ENCODE measurements around the gene RPS8. TPM values are rescaled to one million over a fixed set of nuclear protein-coding genes. Genes with fewer than 3 reads are reported as not detected.

The RPS8 gene
- total RNA-seq, 1 experiment from 2014 or later = 1,104 TPM

- H3K9me3 Mint-ChIP-seq (ENCODE audit: low read depth, unreplicated experiment) = no peaks in the 10 kb centered on the region
- peaks cover 17% of the 10 kb centered on the region for H3K36me3 Mint-ChIP-seq (ENCODE audit: insufficient read depth, unreplicated experiment)
- intact Hi-C loops (cut with micrococcal nuclease; ENCODE audit: unreplicated experiment) = no loop called here
- DNase-seq = no peak
- H3K27ac Mint-ChIP-seq (ENCODE audit: unreplicated experiment) = no peak overlapping the region
- no peak overlapping the region for H3K4me3 Mint-ChIP-seq (ENCODE audit: low read depth, unreplicated experiment)
- H3K27me3 Mint-ChIP-seq (ENCODE audit: unreplicated experiment) = no peaks in the 10 kb centered on the region
- CTCF ChIA-PET = interaction anchor here (0.9 kb wide), 1 partner anchor 553 kb away, joined by 3 read pairs; no protein-coding TSS in a partner anchor
- H3K4me1 Mint-ChIP-seq (ENCODE audit: low read depth, unreplicated experiment) = no peaks in the 10 kb centered on the region
- TF ChIP-seq CTCF (IDR thresholded peaks at IDR 0.05; ENCODE audit: unreplicated experiment) = no peak
- BruUV-seq (replicated peaks) = no TSS peak
These were observed 11.6 kb downstream of the RPS8 start for GRCh38 chr1:44786841-44787426.

- H3K9me3 Mint-ChIP-seq (ENCODE audit: low read depth, unreplicated experiment) = no peaks in the 10 kb centered on the region
- H3K4me3 Mint-ChIP-seq (ENCODE audit: low read depth, unreplicated experiment) = no peak overlapping the region
- no peak for DNase-seq
- intact Hi-C loops (cut with micrococcal nuclease; ENCODE audit: unreplicated experiment) = no loop called here
- no peaks in the 10 kb centered on the region for H3K4me1 Mint-ChIP-seq (ENCODE audit: low read depth, unreplicated experiment)
- H3K27ac Mint-ChIP-seq (ENCODE audit: unreplicated experiment) = no peak overlapping the region
- peaks cover 12% of the 10 kb centered on the region for H3K36me3 Mint-ChIP-seq (ENCODE audit: insufficient read depth, unreplicated experiment)
- CTCF ChIA-PET = interaction anchor here (1.4 kb wide), 1 partner anchor 9 kb away, joined by 3 read pairs; no protein-coding TSS in a partner anchor
- no peak for TF ChIP-seq CTCF (IDR thresholded peaks at IDR 0.05; ENCODE audit: unreplicated experiment)
- no peaks in the 10 kb centered on the region for H3K27me3 Mint-ChIP-seq (ENCODE audit: unreplicated experiment)
- BruUV-seq (replicated peaks) = no TSS peak
These were observed 12.2 kb downstream of the RPS8 start for GRCh38 chr1:44787506-44787905.

GRCh38 chr1:44788120-44788860, 12.9 kb downstream of the RPS8 start, which contains the start of gene BEST4:
Gene BEST4, minus strand, starts transcription at chr1:44788170. Its CDS starts 465 bp downstream, at chr1:44787705.
- CTCF ChIA-PET = interaction anchor here (0.5 to 1.4 kb wide), 3 partner anchors 8 to 1292 kb away, joined by 3 read pairs; no protein-coding TSS in a partner anchor
- H3K4me1 Mint-ChIP-seq (ENCODE audit: low read depth, unreplicated experiment) = peaks cover 2% of the 10 kb centered on the region
- no TSS peak for BruUV-seq (replicated peaks)
- no peaks in the 10 kb centered on the region for H3K9me3 Mint-ChIP-seq (ENCODE audit: low read depth, unreplicated experiment)
- no peaks in the 10 kb centered on the region for H3K27me3 Mint-ChIP-seq (ENCODE audit: unreplicated experiment)
- intact Hi-C loops (cut with micrococcal nuclease; ENCODE audit: unreplicated experiment) = no loop called here
- no peak for TF ChIP-seq CTCF (IDR thresholded peaks at IDR 0.05; ENCODE audit: unreplicated experiment)
- no peak for DNase-seq
- H3K36me3 Mint-ChIP-seq (ENCODE audit: insufficient read depth, unreplicated experiment) = peaks cover 5% of the 10 kb centered on the region
- H3K27ac Mint-ChIP-seq (ENCODE audit: unreplicated experiment) = no peak within 1 kb of the TSS
- H3K4me3 Mint-ChIP-seq (ENCODE audit: low read depth, unreplicated experiment) = no peak within 1 kb of the TSS

GRCh38 chr1:44790968-44791801, 15.8 kb downstream of the RPS8 start:
- CTCF ChIA-PET = no interaction called here
- Mint-ChIP-seq H3K27ac (ENCODE audit: unreplicated experiment) (no peak overlapping the region), H3K4me1 (ENCODE audit: low read depth, unreplicated experiment) (peaks cover 8% of the 10 kb centered on the region), H3K27me3 (ENCODE audit: unreplicated experiment) (no peaks in the 10 kb centered on the region), H3K36me3 (ENCODE audit: insufficient read depth, unreplicated experiment) (no peaks in the 10 kb centered on the region), H3K9me3 (ENCODE audit: low read depth, unreplicated experiment) (no peaks in the 10 kb centered on the region), H3K4me3 (ENCODE audit: low read depth, unreplicated experiment) (no peak overlapping the region)
- TF ChIP-seq CTCF (IDR thresholded peaks at IDR 0.05; ENCODE audit: unreplicated experiment) = no peak
- intact Hi-C loops (cut with micrococcal nuclease; ENCODE audit: unreplicated experiment) = loop anchor here (5.0 kb wide), 2 partner anchors 221 to 511 kb away; partner anchors contain the start of genes HECTD3 and UROD
- BruUV-seq (replicated peaks) = no TSS peak
- DNase-seq = no peak
